ENCODE results near the gene APOL6.

Gene APOL6, protein sequence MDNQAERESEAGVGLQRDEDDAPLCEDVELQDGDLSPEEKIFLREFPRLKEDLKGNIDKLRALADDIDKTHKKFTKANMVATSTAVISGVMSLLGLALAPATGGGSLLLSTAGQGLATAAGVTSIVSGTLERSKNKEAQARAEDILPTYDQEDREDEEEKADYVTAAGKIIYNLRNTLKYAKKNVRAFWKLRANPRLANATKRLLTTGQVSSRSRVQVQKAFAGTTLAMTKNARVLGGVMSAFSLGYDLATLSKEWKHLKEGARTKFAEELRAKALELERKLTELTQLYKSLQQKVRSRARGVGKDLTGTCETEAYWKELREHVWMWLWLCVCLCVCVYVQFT

DNA sequence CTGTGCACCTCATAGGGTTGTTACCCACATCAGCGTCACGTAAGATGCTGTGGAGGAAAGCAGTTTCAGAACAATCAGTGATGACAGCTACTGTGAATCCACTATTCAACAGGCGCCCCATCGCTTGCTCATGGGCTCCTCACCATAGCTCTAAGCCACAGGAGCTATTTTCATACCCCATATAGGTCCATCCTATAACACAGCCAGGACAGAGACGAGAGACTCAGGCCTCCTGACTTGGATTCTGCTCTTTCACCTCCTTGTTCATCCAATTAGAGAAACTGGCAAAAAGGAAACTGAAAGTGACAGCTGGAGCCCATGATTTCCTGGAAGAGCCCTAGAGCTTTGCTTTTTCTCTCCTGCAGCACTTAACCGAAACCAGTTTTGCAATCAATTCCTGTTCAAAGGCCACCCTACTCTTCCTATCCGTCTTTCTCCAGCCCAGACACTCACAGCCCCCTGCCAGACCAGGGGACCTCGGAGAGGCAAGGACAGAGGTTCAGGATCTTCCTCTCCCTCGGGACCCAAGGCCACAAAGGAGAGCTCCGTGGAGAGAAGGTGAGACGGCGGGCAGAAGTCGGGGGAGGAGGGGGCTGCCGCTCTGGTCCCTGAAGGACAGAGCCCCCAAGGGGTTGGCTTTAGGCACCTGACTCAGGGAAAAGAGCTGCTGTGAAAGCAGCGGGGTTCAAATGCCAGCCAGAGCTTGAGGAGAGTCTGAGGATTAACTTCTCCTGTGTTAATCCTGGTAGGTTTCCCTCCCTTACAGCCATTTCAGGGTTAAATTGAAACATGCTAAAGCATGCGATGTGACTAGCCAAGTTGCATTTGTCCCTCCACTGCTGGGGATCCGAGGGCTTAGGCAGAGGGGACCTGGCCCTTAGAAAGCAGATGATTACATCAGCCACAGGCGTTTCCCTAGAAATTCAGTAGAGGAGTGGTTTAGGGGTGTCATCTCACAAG, at the start of gene APOL6:
APOL6 (plus strand) TSS at position 381 of the 960 bp plus-strand sequence. CDS start 7,980 bp downstream, outside the sequence.
- peak; percentile 70 for DNase-seq

DNA sequence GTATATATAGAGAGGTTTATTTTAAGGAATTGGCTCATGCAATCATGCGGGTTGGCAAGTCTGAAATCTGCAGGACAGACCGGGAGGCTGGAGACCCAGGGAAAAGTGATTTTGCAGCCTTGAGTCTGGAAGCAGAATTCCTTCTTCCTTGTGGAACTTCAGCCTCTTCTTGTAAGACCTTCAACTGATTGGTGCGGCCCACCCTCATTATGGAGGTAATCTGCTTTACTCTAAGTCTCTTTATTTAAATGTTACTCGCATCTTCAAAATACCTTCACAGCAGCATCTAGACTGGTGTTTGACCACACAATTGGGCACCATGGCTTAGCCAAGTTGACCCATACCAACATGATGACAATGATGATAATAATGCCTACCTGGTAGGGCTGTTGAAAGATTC, 48.9 kb upstream of the APOL6 start:
- no peak for DNase-seq

DNA sequence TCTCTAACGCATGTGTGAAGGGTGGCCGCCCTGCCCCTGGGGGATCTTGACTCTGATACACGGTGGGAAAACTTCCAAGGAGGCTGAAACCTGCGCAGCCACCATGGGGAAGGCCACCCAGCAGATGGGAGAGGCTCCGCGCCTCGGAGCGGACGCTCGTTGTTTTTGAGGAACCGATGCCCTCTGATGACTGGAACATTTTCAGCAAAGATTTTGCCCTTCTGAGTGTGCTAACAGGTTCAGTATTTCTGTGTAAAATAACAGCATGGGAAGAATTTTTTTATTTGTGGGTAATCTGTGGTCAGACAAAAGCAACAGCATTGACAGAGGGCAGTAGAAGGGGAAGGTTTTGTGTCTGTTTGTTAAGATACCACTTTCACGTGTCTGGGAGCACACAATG, 47.8 kb upstream of the APOL6 start:
- DNase-seq = no peak

DNA sequence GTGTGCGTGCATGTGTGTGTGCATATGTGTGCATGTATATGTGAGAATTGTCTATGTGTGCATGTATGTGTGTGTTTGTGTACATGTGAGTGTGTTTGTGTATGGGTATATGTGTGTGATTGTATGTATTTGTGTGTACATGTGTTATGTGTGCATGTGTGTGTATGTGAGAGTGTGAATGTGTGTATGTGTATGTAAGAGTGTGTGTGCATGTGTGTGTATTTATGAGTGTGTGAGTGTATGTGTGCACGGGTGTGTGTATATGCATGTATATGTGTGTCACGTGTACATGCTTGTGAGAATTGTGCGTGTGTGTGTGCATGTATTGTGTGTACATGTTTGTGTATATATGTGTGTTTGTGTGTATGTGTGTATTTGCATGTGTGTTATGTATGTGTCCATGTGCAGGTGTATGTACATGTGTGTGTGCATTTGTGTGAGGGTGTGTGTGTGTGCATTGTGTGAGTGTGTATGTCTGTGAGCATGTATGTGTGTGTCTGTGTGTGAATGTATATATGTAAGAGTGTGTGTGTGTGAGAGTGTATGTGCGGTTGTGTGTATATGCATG, 47.1 kb upstream of the APOL6 start:
- DNase-seq = no peak

DNA sequence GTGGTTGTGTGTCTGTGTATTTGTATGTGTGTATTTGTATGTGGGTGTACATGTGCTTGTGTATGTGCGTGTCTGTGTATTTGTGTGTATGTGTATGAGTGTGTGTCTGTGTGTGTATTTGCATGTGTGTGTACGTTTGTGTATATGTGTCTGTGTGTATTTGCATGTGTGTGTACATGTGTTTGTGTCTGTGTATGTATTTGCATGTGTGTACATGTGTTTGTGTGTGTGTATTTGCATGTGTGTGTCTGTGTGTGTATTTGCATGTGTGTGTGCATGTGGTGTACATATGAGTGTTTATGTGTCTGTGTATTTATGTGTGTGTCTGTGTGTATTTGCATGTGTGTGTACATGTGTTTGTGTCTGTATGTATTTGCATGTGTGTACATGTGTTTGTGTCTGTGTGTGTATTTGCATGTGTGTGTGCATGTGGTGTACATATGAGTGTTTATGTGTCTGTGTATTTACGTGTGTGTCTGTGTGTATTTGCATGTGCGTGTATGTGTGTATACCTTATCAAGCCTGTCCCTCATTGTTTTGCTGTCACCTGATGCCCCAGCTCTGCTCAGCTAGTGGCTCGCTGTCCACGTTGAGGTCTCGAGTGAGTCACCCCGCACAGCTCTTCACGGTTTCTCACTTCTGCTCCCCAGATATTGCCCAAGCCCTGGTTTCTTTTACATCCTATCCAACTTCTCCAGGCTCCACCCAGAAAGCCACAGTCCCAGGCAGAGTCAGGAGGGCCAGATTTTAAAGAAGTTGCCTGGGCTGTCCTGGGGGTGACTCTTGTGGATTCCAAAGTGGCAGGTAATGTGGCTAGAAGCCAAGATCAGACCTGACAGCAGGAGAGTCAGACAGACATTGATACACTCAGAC, 46.3 kb upstream of the APOL6 start:
- DNase-seq = peak; percentile 66

DNA sequence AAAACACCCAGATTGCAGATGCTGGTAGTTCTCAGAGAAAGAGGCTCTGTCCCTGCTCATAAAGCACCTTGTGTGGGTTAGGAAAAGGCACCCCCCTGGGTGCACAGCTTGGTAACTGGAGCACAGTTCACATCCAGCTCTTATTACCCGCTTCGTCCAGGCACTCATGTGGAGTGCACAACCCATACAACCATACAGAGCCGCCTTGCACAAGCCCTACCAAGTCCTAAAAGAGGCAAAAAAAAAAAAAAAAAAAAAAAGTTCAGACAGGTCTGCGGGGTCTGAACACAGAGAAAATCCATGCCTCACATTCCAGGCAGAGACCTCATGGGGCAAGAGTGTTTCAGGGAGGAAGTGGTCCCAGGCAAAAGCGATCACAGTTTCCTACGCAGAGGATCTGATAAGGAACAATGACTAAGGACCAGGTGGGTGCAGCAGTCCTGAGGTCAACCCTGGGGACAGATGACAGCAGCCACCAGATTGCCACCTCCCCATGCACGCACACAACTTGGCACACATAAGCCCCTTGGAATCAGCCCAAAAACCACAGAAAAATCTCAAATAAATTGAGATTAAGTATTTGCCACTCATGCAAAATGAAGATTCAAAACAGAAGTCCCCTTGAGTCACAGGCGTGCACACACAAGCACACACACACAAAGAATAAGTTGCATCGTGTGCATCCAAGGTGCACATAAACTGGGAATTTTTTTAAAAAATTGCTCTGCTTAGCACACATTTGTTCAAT, 43.5 kb upstream of the APOL6 start:
- DNase-seq = peak; percentile 68

DNA sequence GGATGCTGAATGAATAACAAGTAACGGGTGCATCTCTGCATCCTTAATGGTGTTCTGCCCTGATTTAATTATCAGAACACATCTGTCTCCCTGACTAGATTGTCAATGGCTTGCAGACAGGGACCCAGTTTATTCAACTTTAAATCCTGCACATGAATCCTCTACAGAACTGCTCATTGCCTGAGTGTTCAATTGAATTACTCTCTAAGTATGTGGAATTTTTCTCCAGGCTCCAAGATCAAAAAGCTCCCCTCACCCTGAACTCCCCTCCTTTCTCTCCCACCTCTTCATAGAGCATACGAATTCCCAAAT, 42.9 kb upstream of the APOL6 start:
- no peak for DNase-seq

DNA sequence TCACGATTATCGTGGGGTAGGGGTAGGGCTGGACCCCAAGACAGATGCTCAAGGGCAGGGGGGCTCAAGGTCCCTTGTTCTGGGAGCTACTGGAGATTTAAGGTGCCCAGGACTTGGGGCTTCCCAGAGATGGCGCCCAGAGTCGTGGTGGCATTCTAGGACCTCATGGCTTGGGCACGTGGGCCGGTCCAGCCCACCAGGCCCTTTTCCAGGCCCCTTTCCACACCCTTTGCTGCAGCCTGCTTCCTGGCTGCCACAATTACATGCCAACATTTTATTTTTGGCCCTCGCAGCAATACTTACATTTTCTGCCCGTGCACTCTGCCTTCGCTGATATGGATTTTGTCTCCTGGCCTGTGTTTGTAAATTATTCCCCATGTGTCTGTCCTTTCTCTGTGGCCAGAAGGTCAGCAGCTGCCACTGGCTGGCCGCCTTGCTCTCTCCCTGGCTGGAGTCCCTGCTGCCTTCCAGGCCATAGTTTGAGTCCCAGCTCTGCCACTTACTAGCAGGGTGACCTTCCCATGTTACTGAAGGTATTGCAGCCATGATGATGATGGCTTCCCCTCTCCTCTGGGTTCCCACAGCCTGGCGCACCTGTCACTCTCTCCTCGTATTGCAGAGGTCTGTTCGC, 42.3 kb upstream of the APOL6 start:
- no peak for DNase-seq

DNA sequence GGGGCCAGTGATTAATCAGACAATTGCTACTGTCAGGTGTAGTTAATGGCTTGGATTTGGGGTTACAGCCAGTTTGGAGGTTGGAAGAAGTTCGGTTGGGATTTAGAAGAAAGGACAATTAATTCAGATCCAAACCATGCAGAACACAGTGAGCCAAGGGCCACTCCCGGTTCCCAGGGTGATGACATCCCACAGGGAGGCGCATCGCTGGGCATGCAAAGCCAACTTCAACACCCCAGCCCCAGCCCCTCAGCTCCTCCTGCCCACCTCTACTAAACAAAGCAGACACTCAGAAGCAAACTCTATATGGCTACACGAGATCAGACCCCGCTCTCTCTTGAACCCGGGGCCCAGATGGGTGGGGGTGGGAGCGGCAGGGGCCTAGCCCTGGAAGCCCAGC, 41.3 kb upstream of the APOL6 start:
- no peak for DNase-seq

DNA sequence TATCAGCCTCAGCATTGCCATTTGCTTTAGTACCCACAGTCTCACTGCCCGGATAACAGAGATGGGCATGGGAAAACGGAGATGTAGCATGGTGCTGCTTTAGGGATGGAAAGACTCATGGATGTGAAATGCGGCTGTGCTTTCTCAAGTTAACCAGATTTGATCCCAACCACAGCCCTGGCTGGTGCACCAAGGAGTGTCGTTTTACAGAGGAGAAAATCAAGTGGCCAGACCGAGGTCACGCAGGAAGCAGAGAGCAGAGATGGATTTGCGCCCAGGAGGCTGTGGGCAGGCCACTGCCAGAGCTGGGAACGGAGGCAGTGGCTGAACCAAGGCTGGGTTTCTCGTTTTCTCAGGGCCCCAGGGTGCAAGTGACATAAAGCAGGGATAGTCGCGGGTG, 40.2 kb upstream of the APOL6 start:
- DNase-seq = no peak

DNA sequence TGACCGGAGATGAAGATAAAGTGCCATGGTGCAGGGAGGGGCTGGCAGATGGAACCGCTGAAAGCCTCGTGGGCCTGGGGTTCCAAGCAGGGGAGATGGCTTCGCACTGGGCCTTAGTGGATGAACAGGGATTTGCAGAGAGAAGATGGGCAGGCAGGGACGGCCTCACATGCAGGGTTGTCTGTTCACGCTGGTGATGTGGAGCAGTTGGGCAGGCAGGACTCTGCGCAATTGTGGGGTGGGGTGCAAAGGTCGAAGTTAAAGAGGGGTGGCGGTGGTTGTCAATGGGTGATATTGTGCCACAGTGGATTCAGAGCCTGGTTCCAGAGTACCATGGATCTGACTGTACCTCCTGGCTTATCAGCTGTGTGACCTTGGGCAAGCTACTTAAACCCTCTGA, 39.0 kb upstream of the APOL6 start:
- DNase-seq = no peak

DNA sequence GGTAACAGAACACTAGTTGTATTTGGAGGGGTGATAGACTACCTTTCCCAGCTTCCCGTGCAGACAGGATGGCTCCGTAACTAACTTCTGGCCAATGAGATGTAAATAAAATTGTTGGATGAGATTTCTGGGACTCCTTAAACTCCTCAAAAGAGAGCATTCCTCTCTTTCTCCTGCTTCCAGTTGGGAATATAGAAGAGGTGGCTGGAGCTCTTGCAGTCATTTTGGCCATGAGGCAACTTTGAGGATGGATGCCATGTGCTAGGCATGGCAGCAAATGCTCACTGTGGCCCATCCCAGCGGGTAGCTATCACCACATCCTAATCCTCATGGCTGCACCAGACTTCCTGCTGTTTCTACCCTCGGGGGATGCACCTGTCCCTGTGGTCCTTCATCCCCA, 38.5 kb upstream of the APOL6 start:
- DNase-seq = no peak

DNA sequence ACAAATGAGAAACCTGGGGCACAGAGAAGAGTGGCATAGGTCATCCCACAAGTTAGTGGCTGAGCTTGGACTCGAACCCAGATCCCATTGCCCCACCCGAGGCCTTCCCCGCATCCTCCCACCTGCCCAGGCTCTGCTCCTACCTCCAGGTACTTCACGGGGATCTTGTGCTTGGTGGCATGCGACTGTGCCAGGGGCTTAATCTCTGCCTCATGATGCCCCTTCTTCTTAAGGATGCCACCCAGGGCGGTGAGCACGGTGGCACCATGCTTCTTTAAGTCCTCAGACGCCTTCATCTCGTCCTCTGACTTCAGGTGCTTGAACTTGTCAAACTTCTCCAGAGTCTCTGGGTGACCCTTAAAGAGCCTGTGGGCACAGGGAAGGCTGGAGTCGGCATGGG, 37.5 kb upstream of the APOL6 start:
- DNase-seq = no peak

DNA sequence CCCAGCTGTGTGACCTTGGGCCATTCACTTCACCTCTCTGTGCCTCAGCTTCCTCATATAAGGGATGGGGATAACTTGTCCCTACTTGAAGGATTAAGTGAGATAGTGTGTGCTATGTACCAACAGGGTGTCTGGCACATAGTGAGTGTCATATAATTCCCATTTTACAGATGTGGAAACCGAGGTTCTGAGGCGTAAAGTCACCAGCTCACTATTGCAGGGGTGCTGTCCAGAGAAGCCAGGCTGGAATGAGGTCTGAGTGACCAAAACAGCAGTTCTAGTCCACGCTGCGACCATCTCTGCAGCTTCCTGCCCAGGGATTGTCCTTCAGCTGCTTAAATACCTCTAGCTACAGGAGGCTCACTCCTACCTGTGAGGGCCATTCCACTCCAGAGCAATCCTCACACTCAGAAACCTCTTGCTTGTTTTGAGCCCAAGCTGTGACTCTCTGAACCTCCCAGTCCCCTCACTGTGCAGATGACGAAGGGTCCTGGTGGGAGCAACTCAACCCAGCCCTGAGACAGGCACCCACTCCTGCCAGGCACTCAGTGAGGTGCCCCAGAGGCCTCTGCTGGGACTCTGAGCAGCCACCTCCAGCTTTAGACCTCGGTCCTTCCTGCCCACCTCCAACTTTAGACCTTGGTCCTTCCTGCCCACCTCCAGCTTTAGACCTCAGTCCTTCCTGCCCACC, 36.9 kb upstream of the APOL6 start:
- DNase-seq = no peak

DNA sequence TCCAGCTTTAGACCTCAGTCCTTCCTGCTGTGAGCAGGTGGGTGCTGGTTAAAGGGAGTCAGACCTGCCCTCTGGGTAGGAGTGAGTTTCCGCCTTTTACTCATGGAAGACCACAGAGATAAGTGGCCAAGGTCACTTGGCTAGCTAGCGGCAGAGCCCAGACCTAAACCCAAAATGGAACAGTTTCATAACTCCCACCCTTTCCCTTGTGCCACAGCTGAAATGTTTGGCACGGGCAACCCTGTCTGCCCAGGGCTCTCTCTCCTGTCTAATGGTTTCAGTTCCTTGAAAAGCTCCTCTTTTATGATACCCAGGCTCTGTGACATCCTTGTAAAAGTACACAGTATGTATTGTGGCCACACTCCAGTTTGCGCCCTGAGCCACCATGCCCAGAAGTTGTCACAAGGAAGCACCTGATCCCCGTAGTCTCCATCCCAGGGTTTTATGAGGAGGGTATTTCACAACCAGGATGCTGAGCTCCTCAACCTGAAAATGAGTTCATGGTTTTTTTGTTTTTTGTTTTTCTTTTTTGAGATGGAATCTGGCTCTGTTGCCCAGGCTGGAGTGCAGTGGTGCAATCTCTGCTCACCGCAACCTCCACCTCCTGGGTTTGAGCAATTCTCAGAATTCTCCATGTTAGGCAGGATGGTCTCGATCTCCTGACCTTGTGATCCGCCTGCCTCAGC, 36.2 kb upstream of the APOL6 start:
- DNase-seq = no peak

DNA sequence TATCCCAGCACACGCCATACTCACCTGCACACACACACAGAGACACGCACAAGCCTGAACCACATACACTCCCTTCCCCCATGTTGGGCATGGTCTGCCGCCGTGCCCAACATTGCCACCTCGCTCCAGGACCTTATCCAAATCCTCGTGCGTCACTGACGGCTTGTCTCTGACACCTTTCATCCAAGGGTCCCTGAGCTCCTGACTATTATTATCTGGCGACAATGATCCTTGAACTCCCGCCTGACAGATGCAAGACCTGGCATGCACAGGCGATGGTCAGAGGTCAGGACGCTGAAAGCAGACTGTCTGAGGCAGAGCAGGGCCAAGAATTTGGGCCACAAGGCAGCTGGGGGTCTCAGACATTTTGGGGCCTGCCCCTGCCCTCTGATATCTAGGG, 35.3 kb upstream of the APOL6 start:
- DNase-seq = no peak

DNA sequence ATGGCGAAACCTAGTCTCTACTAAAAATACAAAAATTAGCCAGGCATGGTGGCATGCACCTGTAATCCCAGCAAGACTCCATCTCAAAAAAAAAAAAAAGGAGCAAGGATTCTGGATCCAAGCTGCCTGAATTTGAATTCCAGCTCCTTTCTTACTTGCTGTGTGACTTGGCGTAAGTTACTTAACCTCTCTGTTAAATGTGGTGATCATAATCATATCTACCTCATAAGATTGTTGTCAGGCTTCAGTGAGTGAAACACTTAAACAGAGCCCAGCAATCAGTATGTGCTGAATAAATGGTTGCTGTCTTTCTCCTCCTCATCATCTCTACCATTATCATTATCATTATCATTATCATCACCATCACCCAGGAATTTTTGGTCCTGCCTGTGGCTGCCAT, 33.8 kb upstream of the APOL6 start:
- DNase-seq = no peak

DNA sequence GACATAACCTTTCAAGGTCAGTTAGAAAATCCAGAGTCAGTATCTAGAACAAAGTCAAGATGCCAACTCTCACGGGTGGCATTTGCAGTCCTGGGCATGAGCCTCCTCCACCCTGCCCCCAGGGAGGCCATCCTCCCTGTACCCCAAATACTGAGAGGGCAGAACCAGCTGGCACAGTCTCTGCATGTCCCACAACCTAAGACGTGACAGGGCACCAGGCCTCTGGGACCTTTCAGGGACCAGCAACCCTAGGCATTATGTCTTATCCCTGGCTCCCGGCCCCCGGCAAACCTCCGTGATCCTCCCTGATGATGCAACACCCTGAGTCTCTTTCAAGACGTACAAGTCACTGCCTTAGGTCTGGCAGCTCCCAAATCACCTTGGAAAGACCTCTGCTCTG, 33.1 kb upstream of the APOL6 start:
- no peak for DNase-seq

DNA sequence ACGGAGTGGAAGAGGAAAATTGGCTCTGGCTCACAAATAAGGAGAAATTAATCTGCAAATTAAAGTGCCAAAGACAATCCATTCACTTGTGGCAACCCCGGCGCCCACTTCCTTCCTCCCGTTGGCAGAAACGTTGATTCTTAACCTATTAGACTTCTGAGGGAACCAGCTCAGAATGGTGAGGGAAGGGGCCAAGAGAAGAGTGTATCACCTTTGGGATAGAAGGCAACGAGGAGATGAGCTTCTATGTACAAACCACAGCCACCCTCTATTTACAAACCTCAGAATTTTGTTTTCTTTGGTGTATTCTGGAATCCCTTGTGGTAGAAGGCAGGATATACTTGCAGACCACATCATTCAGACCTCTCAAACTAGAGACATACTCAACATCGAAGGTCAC, 32.2 kb upstream of the APOL6 start:
- no peak for DNase-seq

DNA sequence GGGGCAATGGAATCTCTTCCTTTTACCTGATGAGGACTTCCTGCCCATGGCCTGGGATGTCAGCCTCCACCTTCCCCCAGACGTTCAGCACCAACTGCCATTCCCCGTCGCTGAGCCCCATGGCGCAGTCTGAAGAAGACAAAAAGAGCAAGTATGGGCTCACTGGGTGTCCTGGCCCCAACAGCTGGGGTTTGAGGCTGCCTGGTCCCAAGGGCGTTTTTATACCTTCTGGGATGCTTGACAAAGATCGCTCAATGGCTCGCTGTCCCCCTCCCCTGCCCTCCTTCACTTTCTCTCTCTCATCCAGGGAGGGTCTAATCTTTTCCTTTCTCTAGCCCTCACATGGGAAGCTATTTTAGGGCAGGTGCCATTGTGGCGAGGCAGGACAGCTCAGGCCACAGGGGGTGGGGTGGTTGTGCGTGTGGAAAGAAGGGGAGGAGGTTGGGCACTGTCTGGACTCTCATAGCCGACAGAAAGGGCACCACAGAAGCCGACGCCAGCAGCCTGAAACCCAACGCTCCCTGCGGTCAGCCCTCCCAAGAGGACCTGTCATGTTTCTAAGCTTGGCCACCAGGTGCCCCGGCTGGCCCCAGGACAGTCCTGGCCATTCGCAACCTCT, 31.0 kb upstream of the APOL6 start, which contains the start of gene MB:
MB (minus strand) TSS at position 193 of the 619 bp plus-strand sequence; CDS start at position 121, 72 bp downstream.
- no peak for DNase-seq
